HG02759 (cell line): Measurements from ENCODE around the gene ZNF329.
A peak's percentile ranks its signal among the peaks of the same experiment; 100 is the strongest.
"Not testable (repeated sequence)": the region's sequence is repeated elsewhere in the genome, so short reads cannot be mapped to it uniquely, and the experiment has no call there.

ENCODE experiments used
- ATAC-seq: cut with Tn5 transposase; IDR thresholded peaks from one replicate; pipeline ENCODE4 v1.9.1; 2021; ENCODE audit warnings: mild to moderate bottlenecking, moderate library complexity; ENCODE audit not compliant: unreplicated experiment

The ZNF329 gene

GRCh38 chr19:58150328-58150921, at the start of gene ZNF329:
TSS of gene ZNF329 (minus strand) at chr19:58150789. CDS start at chr19:58129503, 21,286 bp downstream.
- ATAC-seq: peak; percentile 74

- ATAC-seq: no peak
These were observed 46.5 kb upstream of the ZNF329 start for GRCh38 chr19:58196901-58197616.

DNA sequence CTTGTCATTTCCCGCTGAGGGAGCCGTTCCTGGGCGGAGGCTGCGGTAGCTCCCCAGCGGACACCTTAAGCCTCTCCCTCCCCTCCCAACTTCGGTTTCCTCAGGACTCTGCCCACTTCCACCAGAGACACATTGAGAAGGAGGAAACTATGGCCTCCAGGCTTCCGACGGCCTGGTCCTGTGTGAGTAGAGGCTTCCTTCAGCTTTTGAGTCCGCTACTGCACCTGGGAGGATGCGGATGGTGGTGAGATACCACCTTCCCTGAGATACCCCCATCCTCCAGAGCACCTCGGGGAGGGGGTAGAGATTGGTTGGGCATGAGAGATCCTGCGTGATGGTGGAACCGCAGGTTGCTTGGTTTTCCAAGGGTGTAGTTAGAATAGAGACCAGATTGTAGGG, 33.2 kb upstream of the ZNF329 start:
- ATAC-seq: no peak

DNA sequence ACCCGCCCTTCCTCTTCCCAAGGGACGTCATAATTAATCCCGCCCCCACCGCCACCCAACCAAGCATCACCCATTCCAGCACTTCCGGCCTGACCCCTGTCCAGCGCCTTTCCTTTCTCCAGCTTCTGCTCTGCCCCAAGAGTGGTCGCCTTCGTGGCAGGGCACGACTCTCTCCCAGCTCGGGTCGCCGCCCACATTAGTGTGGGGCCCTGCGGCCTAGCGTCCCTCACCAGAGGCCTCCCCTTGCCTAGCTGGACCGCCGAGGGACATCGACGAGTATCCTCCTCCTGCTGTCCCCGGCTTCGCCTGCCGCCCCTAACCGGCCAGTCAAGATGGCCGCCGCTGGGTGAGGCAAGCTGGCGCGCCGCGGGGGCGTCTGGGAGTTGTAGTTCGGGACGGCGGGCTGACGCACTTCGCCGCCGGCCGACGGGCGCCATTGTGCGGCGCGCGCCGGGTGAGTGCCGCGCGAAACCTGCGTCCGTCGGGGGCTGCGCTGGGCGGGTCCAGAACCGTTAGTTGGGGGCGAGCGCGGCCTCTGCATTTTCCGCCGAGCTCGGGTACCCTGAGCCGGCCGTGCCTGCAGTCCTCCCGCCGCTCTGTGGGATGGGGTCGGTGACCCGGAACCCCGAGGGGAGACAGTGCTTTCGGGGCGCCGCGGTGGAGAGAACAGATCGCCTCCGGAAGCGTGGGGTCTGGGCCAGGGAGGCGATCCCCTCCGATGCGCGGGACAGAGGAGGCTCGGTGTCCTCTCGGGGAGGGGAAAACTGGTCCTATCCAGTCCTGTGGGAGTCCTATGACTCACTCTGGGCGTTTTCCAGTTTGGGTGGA, 32.6 kb upstream of the ZNF329 start, which contains the start of gene ZNF274:
Gene ZNF274, plus strand, starts transcription at position 73 of the 828 bp plus-strand sequence. CDS start 905 bp downstream, outside the sequence.
- peak; percentile 94 for ATAC-seq

- no peak for ATAC-seq
These were observed 32.0 kb upstream of the ZNF329 start for GRCh38 chr19:58182577-58182988.

- no peak for ATAC-seq
These were observed 31.4 kb upstream of the ZNF329 start for GRCh38 chr19:58181902-58182576.

DNA sequence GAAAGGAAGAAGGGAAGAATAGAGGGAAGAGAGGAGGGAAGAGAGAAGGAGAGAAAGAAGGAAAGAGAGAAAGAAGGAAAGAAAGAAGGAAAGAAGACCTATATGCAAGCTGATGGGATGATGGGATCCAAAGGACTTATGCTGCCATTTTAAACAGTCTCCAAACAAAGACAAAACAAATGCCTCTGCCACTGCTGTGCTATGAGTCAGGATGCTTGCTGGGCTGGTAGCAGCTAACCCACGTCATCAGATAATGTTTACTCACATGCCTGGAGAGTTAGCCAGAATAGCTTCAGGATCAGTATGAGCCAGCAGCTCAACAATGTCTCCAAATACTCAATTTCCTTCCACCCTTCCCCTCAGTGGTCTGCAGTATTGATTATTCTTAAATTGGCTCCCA, 20.3 kb upstream of the ZNF329 start:
- no peak for ATAC-seq

- ATAC-seq: no peak
These were observed 16.2 kb upstream of the ZNF329 start for GRCh38 chr19:58166708-58167280.

GRCh38 chr19:58166268-58166667, 15.7 kb upstream of the ZNF329 start:
- no peak for ATAC-seq

GRCh38 chr19:58157045-58157728, 6.6 kb upstream of the ZNF329 start:
- no peak for ATAC-seq

DNA sequence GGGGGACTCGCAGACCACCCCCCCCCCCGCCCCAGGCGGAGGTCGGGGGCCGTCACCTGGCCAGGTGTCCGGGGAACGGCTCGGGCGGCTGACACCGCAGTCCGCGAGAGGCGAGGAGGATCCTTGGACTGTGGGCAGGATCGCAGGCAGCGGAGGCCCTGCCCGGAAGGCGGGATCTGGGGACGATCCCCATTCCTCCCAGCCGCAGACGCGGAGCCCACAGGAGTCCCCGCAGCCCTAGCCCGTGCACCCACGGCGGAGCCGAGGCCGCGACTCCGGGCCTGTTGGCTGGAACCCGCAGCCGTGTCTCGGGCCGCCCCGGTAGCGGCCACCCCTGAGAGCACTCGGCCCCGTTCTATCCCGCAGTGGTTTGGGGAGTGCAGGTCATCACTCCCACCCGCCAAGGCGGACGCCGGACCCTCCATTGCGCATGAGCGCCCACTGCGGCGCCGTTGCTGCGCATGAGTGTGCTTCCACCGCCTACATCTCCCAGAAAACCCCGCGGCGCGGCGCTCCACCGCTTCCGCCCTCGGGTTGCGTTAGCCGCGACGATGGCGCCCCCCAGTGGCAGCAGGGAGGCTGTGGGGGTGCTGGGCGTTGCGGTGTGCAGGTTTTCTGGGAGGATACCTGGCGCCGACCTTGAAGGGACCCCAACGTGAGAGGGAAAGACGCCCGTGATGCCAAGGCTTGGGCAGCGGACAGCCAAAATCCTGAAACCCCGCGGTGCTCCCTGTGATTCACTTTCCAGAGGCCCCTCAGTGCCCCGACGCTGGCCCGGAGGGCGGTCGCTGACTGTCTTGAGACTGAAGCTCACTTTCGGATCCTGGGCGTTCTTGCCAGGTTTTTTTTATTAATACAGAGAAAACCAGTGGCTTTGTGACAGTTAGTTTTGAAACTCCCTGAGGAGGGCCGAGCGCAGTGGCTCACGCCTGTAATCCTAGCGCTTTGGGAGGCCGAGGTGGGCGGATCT, 4.4 kb upstream of the ZNF329 start:
- ATAC-seq: peak; percentile 73

DNA sequence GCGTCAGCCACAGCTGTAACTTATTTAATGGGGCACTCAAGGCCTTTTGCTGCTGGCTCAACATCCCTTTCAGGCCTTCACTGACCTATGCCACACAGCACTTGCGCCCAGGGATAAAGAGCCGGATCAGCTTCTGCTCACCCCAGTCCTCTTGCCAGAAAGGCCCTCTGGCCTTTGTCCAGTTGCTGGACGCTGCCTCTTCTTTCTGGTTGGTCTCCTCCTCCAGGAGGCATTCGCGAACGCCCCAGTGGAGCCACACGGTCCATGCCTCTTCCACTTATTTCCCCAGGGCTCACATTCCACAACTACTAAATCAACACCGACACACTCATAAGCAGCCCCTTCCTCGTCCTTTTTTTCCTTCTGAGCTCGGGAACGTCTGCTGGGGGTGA, 3.7 kb upstream of the ZNF329 start:
- ATAC-seq: no peak

DNA sequence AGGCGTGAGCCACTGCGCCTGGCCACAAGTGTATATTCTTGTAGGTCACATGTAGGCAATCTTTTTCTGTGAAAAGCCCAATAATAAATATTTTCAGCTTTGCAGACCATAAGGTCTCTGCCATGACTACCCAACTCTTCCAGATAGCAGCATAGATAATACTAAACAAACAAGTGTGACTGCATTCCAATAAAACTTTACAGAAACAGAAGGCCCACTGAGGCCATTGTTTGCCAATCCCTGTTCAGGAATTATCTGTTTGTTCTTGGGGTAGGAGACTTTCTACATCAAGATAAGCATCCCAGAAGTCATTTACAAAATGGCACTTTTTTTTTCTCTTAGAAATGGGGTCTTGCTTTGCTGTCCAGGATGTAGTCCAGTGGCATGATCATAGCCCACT, 2.8 kb upstream of the ZNF329 start:
- ATAC-seq: no peak

GRCh38 chr19:58147475-58147874, 3.1 kb downstream of the ZNF329 start:
- ATAC-seq: not testable (repeated sequence)

GRCh38 chr19:58145849-58146248, 4.7 kb downstream of the ZNF329 start:
- no peak for ATAC-seq

DNA sequence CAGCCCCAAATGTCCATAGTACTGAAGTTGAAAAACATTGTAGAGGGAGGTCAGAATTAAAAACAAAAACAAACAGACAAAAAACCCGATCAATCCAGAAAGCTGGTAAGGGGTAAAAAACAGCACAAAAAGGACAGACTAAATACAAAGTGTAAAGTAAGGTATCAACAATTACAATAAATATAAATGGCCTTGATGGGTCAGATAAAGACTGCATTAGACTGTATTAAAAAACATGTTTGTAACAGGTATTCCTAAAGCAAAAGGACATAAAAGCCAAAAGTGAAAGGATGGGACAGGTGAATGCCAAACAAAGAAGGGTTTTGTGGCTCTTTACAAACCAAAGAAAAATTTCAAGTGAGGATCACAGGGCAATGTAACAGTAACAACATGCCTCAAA, 16.3 kb downstream of the ZNF329 start:
- no peak for ATAC-seq

DNA sequence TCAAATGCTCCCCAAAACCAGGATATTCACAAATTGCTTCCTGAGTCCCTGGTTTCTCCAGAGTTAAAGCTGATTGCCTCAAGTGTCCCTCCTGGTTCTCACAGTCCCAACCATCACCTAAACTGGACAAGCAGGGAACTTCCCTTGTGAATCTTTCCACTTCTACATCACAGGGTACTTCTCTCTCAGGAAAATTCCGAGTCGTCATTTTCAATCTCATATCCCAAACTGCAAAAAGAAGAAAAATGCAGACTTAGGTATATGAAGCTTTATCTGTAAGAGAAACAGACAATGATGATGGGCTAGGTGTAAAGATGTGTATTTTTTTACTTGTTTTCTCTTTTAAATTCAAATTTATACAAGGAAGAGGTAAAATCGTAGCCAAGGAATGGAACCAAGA, 21.3 kb downstream of the ZNF329 start:
- ATAC-seq: no peak

- ATAC-seq: no peak
These were observed 22.4 kb downstream of the ZNF329 start for GRCh38 chr19:58128041-58128685.

GRCh38 chr19:58123354-58123753, 27.2 kb downstream of the ZNF329 start:
- no peak for ATAC-seq
